ENCODE results near the gene ANAPC2. TPM values are rescaled to one million over a fixed set of nuclear protein-coding genes. Genes with fewer than 3 reads are reported as not detected.

The ANAPC2 gene
- total RNA-seq, 2 experiments from 2014 or later = 34.8 to 90.4 TPM

GRCh38 chr9:137198902-137199283, 10.5 kb upstream of the ANAPC2 start:
- no peak for DNase-seq (ENCODE audit: low spot score)
- H3K9me3 ChIP-seq (ENCODE audit: low read length) = no peaks in the 10 kb centered on the region
- no peak overlapping the region for H2AFZ ChIP-seq (ENCODE audit: low read length)
- H3K79me2 ChIP-seq (ENCODE audit: insufficient read depth, low read depth, low read length) = peaks cover 27% of the 10 kb centered on the region
- ChIA-PET POLR2A (no interaction called here), CTCF (ENCODE audit: unreplicated experiment) (no interaction called here)
- intact Hi-C loops (cut with micrococcal nuclease; ENCODE audit: unreplicated experiment) = no loop called here
- H3K9me2 ChIP-seq (ENCODE audit: insufficient read depth, low read length) = no peaks in the 10 kb centered on the region
- no TSS peak for BruUV-seq (replicated peaks)
- no peak overlapping the region for H3K4me3 ChIP-seq (ENCODE audit: low read depth, low read length, poor library complexity, severe bottlenecking)
- no peak overlapping the region for H3K4me2 ChIP-seq (ENCODE audit: low read length)
- H3K4me1 ChIP-seq (ENCODE audit: insufficient read depth, low read length, poor library complexity, severe bottlenecking) = peaks cover 25% of the 10 kb centered on the region
- H3K27ac ChIP-seq (ENCODE audit: low read depth, low read length, poor library complexity, severe bottlenecking) = no peak overlapping the region
- H3K36me3 ChIP-seq (ENCODE audit: insufficient read depth, low read length) = no peaks in the 10 kb centered on the region
- TF ChIP-seq EZH2phosphoT487 (IDR thresholded peaks at IDR 0.05; ENCODE audit: borderline replicate concordance, low read depth, low read length) = no peak
- no peak for TF ChIP-seq CTCF (conservative IDR thresholded peaks at IDR 0.05; ENCODE audit: low read length)
- peaks cover under 1% of the 10 kb centered on the region; the same call in 1 of the 2 replicates for H4K20me1 ChIP-seq (ENCODE audit: insufficient read depth, low read length)

- BruUV-seq (replicated peaks) = no TSS peak
- Histone ChIP-seq H3K9me2 (ENCODE audit: insufficient read depth, low read length) (no peaks in the 10 kb centered on the region), H3K9me3 (ENCODE audit: low read length) (no peaks in the 10 kb centered on the region), H3K27ac (ENCODE audit: low read depth, low read length, poor library complexity, severe bottlenecking) (no peak overlapping the region), H3K79me2 (ENCODE audit: insufficient read depth, low read depth, low read length) (peaks cover 22% of the 10 kb centered on the region), H2AFZ (ENCODE audit: low read length) (no peak overlapping the region), H4K20me1 (ENCODE audit: insufficient read depth, low read length) (no peaks in the 10 kb centered on the region), H3K4me3 (ENCODE audit: low read depth, low read length, poor library complexity, severe bottlenecking) (no peak overlapping the region), H3K4me2 (ENCODE audit: low read length) (no peak overlapping the region), H3K4me1 (ENCODE audit: insufficient read depth, low read length, poor library complexity, severe bottlenecking) (peaks cover 19% of the 10 kb centered on the region), H3K36me3 (ENCODE audit: insufficient read depth, low read length) (no peaks in the 10 kb centered on the region)
- intact Hi-C loops (cut with micrococcal nuclease; ENCODE audit: unreplicated experiment) = no loop called here
- CTCF ChIA-PET (ENCODE audit: unreplicated experiment) = no interaction called here
- DNase-seq (ENCODE audit: low spot score) = no peak
- TF ChIP-seq CTCF (conservative IDR thresholded peaks at IDR 0.05; ENCODE audit: low read length) (no peak), EZH2phosphoT487 (IDR thresholded peaks at IDR 0.05; ENCODE audit: borderline replicate concordance, low read depth, low read length) (no peak)
- POLR2A ChIA-PET = no interaction called here
Measured at GRCh38 chr9:137198051-137198901, 9.9 kb upstream of the ANAPC2 start.
